OCI-LY1 (cell line): ENCODE measurements around the gene SYNGR1.

ENCODE experiments used
- EZH2 ChIP-seq: fragments of 200-600 bp; sonication (generic), shearing (Covaris generic); IDR thresholded peaks from 2 replicates; pipeline ENCODE4 v1.8.0; 2017; ENCODE audit warnings: borderline replicate concordance, mixed run types, mild to moderate bottlenecking, antibody characterized with exemption, low read length, moderate library complexity, mixed read lengths
- TF ChIP-seq, protein P1 (sequence below): fragments of 200-600 bp; sonication (generic), shearing (Covaris generic); IDR thresholded peaks from 2 replicates; pipeline ENCODE4 v1.5.1; 2017; ENCODE audit warnings: mild to moderate bottlenecking, antibody characterized with exemption, low read length, moderate library complexity, mixed read lengths

DNA sequence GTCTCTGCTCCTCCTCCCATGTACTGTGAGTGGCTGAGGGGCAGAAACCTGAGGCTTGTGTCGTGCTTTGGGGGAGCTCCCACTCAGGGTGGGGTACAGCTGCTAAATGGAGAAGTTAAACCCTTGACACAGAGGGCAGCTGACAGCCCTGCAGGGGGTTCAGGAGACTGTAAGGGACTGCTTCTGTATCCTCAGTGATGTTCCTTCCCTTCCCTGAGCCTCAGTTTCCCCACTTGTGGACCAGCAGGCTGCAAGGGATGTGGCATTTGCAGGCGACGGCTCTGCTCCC, 15.6 kb downstream of the SYNGR1 start:
- TF ChIP-seq, protein P1, sequence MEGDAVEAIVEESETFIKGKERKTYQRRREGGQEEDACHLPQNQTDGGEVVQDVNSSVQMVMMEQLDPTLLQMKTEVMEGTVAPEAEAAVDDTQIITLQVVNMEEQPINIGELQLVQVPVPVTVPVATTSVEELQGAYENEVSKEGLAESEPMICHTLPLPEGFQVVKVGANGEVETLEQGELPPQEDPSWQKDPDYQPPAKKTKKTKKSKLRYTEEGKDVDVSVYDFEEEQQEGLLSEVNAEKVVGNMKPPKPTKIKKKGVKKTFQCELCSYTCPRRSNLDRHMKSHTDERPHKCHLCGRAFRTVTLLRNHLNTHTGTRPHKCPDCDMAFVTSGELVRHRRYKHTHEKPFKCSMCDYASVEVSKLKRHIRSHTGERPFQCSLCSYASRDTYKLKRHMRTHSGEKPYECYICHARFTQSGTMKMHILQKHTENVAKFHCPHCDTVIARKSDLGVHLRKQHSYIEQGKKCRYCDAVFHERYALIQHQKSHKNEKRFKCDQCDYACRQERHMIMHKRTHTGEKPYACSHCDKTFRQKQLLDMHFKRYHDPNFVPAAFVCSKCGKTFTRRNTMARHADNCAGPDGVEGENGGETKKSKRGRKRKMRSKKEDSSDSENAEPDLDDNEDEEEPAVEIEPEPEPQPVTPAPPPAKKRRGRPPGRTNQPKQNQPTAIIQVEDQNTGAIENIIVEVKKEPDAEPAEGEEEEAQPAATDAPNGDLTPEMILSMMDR, result no peak
- TF ChIP-seq EZH2, result no peak
